ENCODE data around the gene RASL10A.

GRCh38 chr22:29302681-29303465 lies 12.6 kb downstream of the RASL10A start:
- TF ChIP-seq, protein P1, sequence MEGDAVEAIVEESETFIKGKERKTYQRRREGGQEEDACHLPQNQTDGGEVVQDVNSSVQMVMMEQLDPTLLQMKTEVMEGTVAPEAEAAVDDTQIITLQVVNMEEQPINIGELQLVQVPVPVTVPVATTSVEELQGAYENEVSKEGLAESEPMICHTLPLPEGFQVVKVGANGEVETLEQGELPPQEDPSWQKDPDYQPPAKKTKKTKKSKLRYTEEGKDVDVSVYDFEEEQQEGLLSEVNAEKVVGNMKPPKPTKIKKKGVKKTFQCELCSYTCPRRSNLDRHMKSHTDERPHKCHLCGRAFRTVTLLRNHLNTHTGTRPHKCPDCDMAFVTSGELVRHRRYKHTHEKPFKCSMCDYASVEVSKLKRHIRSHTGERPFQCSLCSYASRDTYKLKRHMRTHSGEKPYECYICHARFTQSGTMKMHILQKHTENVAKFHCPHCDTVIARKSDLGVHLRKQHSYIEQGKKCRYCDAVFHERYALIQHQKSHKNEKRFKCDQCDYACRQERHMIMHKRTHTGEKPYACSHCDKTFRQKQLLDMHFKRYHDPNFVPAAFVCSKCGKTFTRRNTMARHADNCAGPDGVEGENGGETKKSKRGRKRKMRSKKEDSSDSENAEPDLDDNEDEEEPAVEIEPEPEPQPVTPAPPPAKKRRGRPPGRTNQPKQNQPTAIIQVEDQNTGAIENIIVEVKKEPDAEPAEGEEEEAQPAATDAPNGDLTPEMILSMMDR (conservative IDR thresholded peaks at IDR 0.05; ENCODE audit: low read length), result no peak
- no peak for TF ChIP-seq EZH2phosphoT487 (IDR thresholded peaks at IDR 0.05; ENCODE audit: borderline replicate concordance)
